HG03575 (cell line): ENCODE results near the gene IBA57.

Experiments used
- ATAC-seq: cut with Tn5 transposase; IDR thresholded peaks from one replicate; pipeline ENCODE4 v1.9.1; 2021; ENCODE audit not compliant: unreplicated experiment, insufficient number of reproducible peaks, low FRiP score; ENCODE audit errors: extremely low read depth

IBA57 gene

DNA sequence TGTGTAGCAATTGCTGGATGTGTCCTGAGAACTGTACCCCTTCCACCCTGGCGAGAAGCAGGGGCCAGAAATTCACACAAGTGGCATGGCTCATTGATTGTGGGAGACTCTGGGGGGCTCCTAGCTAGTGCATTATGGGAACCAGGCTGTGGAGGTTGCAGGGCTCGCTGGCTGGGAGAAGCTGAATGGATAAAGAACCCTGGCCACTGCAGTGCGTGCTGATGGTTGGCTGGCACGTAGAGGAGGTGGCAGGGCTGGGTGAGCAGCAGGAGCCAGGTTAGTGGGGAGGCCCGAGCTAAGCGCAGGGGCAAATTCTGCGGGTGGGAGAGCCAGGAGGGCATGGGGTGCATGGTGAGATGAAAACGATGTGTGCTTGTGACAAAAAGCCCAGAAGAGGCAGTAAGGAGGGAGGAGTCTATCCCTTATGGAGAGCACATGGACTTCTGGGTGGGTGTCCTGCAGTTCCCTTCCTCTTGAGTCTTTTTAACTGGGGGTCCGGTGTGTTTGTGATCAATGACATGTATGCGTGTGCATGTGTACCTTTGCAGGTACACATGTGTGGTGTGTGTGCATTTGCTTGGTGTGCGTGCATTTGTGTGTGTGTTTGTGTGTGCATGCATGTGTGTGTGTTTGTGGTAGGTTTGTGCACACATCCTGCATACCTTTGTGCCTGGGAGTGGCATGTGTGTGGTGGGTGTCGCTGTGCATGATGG lies 22.0 kb upstream of the IBA57 start:
- ATAC-seq, result no peak

- ATAC-seq, result no peak
Measured at GRCh38 chr1:228144193-228144992, 21.2 kb upstream of the IBA57 start.

DNA sequence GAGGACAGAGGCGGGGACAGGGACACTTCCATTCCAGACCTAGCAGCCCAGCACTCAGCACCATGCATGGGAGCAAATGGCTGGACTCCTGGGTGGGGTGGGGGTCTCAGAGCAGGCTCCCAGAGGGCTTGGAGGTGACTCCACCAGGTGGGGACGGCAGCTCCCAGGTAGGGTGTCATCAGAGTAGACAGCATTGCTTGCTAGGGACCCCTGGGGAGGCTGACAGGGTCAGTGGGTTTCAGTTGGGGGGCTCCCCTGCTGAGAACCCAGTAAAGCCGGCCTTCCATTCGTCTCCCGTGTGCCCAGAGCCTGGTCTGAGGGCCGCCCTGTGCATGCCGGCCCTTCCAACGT lies 20.6 kb upstream of the IBA57 start:
- no peak for ATAC-seq

DNA sequence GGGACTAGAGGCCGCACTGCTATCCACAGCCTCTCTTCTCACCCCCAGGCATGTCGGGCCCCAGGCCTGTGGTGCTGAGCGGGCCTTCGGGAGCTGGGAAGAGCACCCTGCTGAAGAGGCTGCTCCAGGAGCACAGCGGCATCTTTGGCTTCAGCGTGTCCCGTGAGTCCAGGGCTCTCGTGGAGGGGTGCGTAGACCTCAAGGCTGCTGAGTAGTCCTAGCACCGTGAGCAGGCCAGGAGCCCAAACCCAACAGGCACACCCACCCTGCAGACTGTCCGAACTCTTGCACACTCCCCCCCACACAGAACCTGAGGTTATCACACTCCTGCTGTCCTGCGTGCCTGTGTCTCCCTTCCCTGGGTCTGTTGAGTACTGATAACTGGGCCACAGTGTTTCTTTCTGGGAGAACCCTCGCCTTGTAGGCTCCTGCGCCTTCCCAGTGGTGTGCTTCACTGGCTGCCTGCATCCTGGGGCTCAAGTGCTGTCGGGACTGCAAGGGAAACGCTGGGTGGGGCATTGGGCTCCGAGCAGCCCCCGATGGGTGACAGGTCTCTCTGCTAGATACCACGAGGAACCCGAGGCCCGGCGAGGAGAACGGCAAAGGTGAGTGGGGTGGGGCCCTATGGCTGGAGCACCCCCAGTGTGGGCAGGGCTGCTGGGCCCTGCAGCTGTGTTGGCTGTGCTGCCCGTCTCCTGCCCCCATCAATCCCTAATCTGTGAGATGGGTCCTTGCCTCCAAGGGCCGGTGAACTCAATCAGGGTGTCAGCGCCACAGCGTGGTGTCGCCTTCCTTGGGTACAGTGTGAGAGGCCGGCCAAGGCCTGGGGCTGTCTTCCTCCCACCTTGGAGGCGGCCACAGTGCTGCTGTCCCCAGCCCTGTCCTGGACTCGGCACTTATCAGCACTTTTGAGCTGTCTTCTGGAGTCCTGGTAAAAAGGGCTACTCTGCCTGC lies 19.9 kb upstream of the IBA57 start:
- no peak for ATAC-seq

- no peak for ATAC-seq
Measured at GRCh38 chr1:228146417-228147150, 19.0 kb upstream of the IBA57 start.

DNA sequence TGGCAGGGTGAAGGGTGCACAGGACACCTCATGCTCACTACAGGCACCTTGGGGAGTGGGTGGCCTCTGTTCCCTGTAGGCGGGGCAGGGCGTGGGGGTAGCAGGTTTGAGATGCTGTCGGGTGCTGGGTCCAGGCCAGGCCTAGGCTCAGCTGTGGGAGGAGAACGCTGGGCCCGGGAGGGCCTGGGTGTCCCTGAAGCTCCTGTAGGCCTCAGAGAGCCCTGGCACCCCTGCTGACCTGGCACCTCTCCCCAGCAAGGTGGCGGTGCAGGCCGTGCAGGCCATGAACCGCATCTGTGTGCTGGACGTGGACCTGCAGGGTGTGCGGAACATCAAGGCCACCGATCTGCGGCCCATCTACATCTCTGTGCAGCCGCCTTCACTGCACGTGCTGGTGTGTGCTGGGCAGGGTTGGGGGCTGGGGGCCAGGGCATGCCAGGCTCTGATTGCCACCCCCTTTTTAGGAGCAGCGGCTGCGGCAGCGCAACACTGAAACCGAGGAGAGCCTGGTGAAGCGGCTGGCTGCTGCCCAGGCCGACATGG lies 18.4 kb upstream of the IBA57 start:
- ATAC-seq, result no peak

- no peak for ATAC-seq
Measured at GRCh38 chr1:228147768-228148167, 17.8 kb upstream of the IBA57 start.

DNA sequence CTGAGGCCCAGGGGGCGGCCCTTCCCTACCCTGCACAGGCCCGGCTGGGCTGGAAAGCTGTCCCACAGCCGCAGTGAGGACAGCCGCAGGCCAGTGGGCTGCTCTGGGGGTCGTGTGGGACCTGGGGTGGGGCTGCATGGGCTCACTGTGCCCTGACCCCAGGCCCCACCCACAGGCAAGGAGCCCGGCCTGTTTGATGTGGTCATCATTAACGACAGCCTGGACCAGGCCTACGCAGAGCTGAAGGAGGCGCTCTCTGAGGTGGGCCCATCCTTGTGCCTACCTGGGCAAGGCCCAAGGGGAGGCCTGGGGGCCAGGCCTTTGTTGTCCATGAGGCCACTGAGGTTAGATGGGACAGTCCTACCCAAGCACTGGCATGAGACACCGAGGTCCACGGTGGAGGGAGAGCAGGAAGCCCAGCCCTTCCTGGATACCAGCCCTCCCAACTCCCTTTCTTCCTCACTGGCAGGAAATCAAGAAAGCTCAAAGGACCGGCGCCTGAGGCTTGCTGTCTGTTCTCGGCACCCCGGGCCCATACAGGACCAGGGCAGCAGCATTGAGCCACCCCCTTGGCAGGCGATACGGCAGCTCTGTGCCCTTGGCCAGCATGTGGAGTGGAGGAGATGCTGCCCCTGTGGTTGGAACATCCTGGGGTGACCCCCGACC lies 17.3 kb upstream of the IBA57 start:
- ATAC-seq, result no peak

DNA sequence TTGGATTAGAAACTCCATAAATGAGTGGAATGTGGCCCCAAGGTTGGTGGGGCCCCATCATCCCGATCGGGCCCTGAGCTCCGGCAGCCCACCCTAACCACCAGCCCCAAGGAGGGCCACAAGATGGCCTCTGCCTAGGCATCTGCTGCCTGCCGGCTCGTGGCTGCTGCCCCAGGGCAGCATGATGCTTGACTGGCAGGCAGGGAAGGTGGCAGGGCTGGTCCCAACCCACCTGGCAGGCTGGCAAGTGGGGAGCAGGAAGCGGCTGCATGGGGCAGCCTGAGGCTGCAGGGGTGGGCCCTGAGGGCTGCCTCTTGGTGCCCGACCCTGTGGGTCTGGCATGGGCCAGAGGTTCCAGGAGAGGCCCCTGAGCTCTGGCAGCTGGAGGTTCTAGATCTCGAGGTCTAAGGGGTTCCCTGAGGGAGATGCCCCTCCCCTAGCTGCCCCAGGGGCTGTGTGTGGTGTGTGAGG lies 16.6 kb upstream of the IBA57 start:
- no peak for ATAC-seq

DNA sequence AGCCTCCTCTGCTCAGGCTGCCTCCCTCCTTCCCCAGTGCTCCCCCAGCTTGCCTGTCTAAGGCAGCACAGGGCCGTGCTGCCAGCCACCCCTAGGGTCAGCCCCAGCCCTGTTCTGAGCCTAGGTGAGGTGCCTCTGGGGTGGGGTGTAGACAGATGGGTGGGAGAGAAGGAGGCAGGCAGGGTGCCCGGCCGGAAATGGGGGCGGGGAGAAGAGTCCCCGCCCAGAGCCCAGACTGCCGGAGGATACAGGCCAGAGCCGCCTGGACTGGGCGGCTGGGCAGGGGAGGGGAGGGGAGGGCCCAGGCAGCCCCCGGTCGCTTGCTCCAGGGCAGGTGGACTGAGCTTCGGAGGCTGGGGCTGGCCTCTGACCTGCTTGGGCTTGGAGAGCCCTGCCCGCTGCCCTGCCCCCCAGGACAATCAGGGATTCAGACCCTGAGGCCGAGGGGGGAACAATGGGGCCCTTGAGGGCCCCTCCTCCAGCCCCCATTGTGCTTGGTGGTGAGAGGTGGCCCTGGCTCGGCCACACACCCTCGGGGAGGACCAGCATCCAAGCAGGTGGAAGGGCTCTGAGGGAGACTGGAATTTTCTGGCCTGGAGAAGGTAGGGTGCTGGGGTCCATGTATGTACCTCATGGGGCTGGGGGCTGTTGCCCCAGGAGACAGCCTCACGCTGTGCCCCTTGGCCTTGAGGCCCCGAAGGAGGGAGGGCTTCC lies 16.0 kb upstream of the IBA57 start, which contains the start of gene GJC2:
Gene GJC2 (plus strand): TSS at position 525 of the 714 bp plus-strand sequence. CDS start 7,829 bp downstream, outside the sequence.
- ATAC-seq, result no peak

DNA sequence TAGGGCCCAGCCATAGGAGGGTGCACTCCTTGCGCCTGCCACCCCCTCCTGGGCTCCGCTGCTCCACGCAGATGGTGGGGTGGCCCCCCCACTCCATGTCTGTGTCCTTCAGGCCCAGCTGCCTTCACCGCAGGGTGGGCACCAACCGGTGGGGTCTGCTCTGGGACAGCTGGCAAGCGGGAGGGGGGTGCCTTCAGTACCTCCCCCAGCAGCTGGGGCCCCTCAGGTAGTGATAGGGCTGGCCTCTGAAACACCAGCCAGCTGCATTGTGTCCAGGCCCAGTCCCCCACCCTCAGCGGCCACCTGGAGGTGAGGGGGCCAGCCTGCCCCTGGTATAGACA lies 15.5 kb upstream of the IBA57 start:
- ATAC-seq, result no peak

DNA sequence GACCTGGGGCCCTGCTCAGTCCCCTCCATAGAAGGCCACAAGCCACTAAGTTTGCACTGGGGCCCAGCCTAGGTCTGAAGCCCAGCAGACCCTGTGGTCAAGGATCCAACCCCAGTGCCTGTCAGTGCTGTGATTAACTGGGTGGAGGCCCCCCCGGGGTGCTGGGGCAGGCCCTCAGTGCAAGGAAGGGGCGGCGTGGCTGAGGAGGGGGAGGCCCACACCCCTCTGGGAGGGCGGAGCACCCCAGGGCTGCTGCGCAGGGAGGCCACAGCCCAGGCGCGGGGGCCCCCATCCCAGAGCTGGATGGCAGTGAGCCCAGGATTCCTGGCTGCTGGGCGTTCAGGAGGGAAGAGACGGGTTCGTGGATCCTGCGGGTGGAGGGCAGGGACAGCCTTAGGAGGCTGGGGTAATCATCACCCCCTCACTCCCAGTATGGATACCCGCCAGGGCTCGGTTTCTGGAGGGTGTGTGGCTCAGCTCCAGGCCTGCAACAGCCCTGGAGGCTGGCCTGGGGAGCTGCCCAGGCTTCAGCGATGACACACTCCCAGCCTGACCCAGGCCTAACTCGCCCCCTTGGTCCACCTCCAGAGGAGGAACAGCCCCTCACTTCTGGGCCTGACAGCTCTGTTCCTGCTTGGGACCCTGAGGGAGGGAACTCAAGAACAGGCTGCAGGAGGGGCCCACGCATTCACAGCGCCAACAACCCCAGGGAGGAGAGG lies 15.0 kb upstream of the IBA57 start:
- ATAC-seq, result no peak

DNA sequence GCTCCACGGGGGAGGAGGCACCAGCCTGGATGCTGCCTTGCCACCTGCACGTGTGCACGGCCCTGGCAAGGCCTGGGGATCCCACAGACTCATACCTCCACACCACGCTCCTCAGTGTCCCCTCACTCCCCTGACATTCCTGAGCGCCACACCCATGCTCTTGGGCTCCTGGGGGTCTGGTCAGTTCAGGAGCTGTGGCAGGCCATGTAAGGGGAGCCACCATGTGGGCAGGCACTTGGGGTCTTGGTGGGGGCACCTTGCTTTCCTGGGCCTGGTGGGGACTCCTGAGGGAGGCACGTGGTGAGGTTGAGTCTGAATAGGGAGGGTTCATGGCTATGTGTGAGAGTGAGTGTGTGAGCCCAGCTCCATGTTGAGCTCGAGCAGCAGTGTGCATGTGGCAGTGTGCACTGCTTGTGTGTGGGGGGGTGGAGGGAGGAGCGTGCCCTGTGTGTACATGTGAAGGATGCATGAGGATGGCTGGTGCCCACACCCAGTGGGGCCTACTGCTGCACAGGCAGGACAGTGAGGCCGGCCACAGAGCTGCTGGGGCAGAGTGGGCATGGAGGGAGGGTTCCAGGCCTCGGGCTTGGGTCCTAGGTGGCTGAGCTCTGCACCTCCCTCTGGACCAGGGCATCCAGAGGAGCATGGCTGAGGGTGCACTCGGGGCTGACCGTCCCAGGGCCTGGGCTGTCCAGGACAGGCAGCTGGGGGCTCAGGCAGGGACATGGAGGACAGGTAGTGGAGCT lies 14.3 kb upstream of the IBA57 start:
- no peak for ATAC-seq

GRCh38 chr1:228152097-228152917 lies 13.3 kb upstream of the IBA57 start:
- ATAC-seq, result no peak

DNA sequence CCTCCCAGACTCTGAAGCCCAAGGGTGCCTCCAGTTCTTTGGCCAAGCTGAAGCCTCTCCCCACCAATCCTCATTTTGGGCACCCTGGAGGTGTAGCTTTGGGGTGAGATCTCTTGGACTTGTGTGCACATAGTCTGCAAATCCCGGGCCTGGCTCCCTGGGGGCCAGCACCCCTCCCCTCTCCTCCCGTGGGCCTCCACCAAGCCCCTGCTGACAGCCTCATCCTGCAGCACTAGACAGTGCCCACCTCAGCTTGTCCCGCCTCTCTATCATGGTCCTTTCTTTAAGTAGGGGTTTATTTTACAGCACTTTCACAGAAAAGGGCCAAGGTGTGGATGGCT lies 12.7 kb upstream of the IBA57 start:
- no peak for ATAC-seq
